ENCODE data around the gene CD164.

Gene CD164

GRCh38 chr6:109342911-109343310 is 39.4 kb downstream of the CD164 start:
- no peaks in the 10 kb centered on the region for H3K9me3 ChIP-seq (ENCODE audit: control insufficient read depth, low read length)
- H3K4me1 ChIP-seq: no peaks in the 10 kb centered on the region
- H3K36me3 ChIP-seq (ENCODE audit: control insufficient read depth, insufficient read depth, low read length): no peaks in the 10 kb centered on the region
- no peak overlapping the region for H3K4me3 ChIP-seq (ENCODE audit: low read depth, low read length)
- H3K79me2 ChIP-seq: no peaks in the 10 kb centered on the region
- H3K27ac ChIP-seq: no peak overlapping the region
- H3K4me2 ChIP-seq (ENCODE audit: low read length): no peak overlapping the region
- no peak overlapping the region for H2AFZ ChIP-seq
- H3K9ac ChIP-seq: no peak overlapping the region
- no peak for TF ChIP-seq CTCF (IDR thresholded peaks at IDR 0.05)
- H3K27me3 ChIP-seq (ENCODE audit: control insufficient read depth, insufficient read depth, low read length): no peaks in the 10 kb centered on the region

GRCh38 chr6:109342506-109342905 is 39.8 kb downstream of the CD164 start:
- H3K27me3 ChIP-seq (ENCODE audit: control insufficient read depth, insufficient read depth, low read length): no peaks in the 10 kb centered on the region
- H3K9me3 ChIP-seq (ENCODE audit: control insufficient read depth, low read length): no peaks in the 10 kb centered on the region
- H3K4me3 ChIP-seq (ENCODE audit: low read depth, low read length): no peak overlapping the region
- H2AFZ ChIP-seq: no peak overlapping the region
- no peaks in the 10 kb centered on the region for H3K36me3 ChIP-seq (ENCODE audit: control insufficient read depth, insufficient read depth, low read length)
- no peak overlapping the region for H3K9ac ChIP-seq
- no peak for TF ChIP-seq CTCF (IDR thresholded peaks at IDR 0.05)
- H3K4me2 ChIP-seq (ENCODE audit: low read length): no peak overlapping the region
- no peak overlapping the region for H3K27ac ChIP-seq
- H3K79me2 ChIP-seq: no peaks in the 10 kb centered on the region
- H3K4me1 ChIP-seq: no peaks in the 10 kb centered on the region

- no peaks in the 10 kb centered on the region for H3K79me2 ChIP-seq
- H2AFZ ChIP-seq: no peak overlapping the region
- H3K4me2 ChIP-seq (ENCODE audit: low read length): no peak overlapping the region
- H3K4me1 ChIP-seq: no peaks in the 10 kb centered on the region
- H3K27ac ChIP-seq: no peak overlapping the region
- no peaks in the 10 kb centered on the region for H3K36me3 ChIP-seq (ENCODE audit: control insufficient read depth, insufficient read depth, low read length)
- no peak overlapping the region for H3K4me3 ChIP-seq (ENCODE audit: low read depth, low read length)
- H3K9ac ChIP-seq: no peak overlapping the region
- TF ChIP-seq CTCF (IDR thresholded peaks at IDR 0.05): no peak
- H3K27me3 ChIP-seq (ENCODE audit: control insufficient read depth, insufficient read depth, low read length): no peaks in the 10 kb centered on the region
- no peaks in the 10 kb centered on the region for H3K9me3 ChIP-seq (ENCODE audit: control insufficient read depth, low read length)
Measured at GRCh38 chr6:109340811-109341210, 41.5 kb downstream of the CD164 start.

- H3K27me3 ChIP-seq (ENCODE audit: control insufficient read depth, insufficient read depth, low read length): no peaks in the 10 kb centered on the region
- no peak overlapping the region for H3K4me2 ChIP-seq (ENCODE audit: low read length)
- no peak for TF ChIP-seq CTCF (IDR thresholded peaks at IDR 0.05)
- no peaks in the 10 kb centered on the region for H3K4me1 ChIP-seq
- no peak overlapping the region for H2AFZ ChIP-seq
- no peaks in the 10 kb centered on the region for H3K79me2 ChIP-seq
- H3K36me3 ChIP-seq (ENCODE audit: control insufficient read depth, insufficient read depth, low read length): no peaks in the 10 kb centered on the region
- no peaks in the 10 kb centered on the region for H3K9me3 ChIP-seq (ENCODE audit: control insufficient read depth, low read length)
- no peak overlapping the region for H3K27ac ChIP-seq
- H3K9ac ChIP-seq: no peak overlapping the region
- H3K4me3 ChIP-seq (ENCODE audit: low read depth, low read length): no peak overlapping the region
Measured at GRCh38 chr6:109339906-109340678, 42.2 kb downstream of the CD164 start.

All from parathyroid adenoma (tissue), 2 donors.